Effector memory CD4-positive, alpha-beta T cell (primary cell): ENCODE measurements around the gene PCDHGA10.

ENCODE experiments used
- DNase-seq, 3 donors: peaks; one replicate each; pipeline ENCODE4 v3.0.0-alpha.2; 2020
- H3K27ac ChIP-seq: 2 replicates; pipeline ENCODE4 v1.7.0; 2013; ENCODE audit warnings: mild to moderate bottlenecking, low read length, moderate library complexity; ENCODE audit not compliant: insufficient read depth, poor library complexity, severe bottlenecking
- H3K27me3 ChIP-seq: replicated peaks from 2 replicates; pipeline ENCODE4 v1.7.0; 2013; ENCODE audit warnings: mild to moderate bottlenecking, low read length; ENCODE audit not compliant: insufficient read depth, control insufficient read depth, poor library complexity, severe bottlenecking
- H3K36me3 ChIP-seq: 2 replicates; pipeline ENCODE4 v1.7.0; 2013; ENCODE audit warnings: mild to moderate bottlenecking, low read length, moderate library complexity; ENCODE audit not compliant: control insufficient read depth, insufficient read depth
- H3K4me1 ChIP-seq: 2 replicates; pipeline ENCODE4 v1.7.0; 2013; ENCODE audit warnings: low read length, mild to moderate bottlenecking; ENCODE audit not compliant: control insufficient read depth, insufficient read depth, poor library complexity, severe bottlenecking
- H3K4me3 ChIP-seq: 2 replicates; pipeline ENCODE4 v1.7.0; 2013; ENCODE audit warnings: low read length, low read depth, mild to moderate bottlenecking; ENCODE audit not compliant: insufficient read depth, poor library complexity, severe bottlenecking
- H3K9me3 ChIP-seq: 2 replicates; pipeline ENCODE4 v1.7.0; 2013; ENCODE audit warnings: mild to moderate bottlenecking, low read length, moderate library complexity; ENCODE audit not compliant: control insufficient read depth

The PCDHGA10 gene

DNA sequence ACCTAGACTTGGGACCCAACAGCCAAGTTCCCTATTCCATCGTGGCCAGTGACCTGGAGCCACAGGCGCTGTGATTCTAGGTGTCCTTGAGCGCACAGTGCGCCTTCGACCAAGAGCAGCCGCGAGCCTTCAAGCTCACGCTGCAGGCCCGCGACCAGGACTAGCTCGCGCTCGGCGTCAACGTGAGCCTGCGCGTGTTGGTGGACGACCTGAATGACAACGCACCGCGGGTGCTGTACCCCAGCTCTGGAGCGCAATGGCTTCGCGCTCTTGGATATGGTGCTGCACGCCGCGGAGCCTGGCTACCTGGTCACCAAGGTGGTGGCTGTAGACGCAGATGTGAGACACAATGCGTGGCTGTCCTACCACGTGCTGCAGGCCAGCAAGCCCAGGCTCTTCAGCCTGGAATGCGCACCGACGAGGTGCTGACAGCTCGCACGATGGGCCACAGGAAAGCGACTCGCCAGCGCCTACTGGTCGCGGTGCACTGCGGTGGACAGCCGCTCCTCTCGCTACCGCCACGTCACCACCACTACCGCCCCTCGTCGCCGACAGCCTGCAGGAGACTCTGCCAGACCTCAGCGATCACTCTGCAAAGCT lies 28.9 kb downstream of the PCDHGA10 start:
- no peaks in the 10 kb centered on the region for H3K9me3 ChIP-seq
- H3K36me3 ChIP-seq = no peaks in the 10 kb centered on the region
- no peak overlapping the region for H3K27ac ChIP-seq

DNA sequence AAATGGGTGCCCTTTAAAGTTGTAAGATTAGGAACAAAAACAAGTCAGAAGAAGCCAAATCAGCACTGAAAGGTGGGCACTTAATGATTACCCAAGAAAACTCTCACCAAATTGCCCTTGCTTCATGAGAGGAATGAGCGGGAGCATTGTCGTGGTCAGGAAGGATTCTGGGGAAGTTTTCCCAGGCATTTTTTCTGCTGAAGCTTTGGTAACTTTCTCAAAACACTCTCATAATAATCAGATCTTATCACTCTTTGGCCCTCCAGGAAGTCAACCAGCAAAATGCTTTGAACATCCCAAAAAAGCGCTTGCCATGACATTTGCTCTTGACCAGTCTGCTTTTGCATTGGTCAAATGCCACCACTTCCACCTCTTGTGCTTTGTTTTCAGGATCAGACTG lies 52.6 kb downstream of the PCDHGA10 start:
- Histone ChIP-seq H3K4me1 (no peaks in the 10 kb centered on the region), H3K27ac (no peak overlapping the region), H3K27me3 (no peaks in the 10 kb centered on the region), H3K9me3 (no peaks in the 10 kb centered on the region), H3K4me3 (no peak overlapping the region), H3K36me3 (no peaks in the 10 kb centered on the region)
- DNase-seq = no peak

More for the DNA sequence above, 28.9 kb downstream of the PCDHGA10 start:
- H3K4me3 ChIP-seq = no peak overlapping the region
- no peaks in the 10 kb centered on the region for H3K4me1 ChIP-seq
- H3K27me3 ChIP-seq = no peaks in the 10 kb centered on the region
- no peak for DNase-seq
